Fibroblast of skin of back (primary cell): ENCODE results near the gene LDLRAD4.
"Not testable (repeated sequence)": the region's sequence is repeated elsewhere in the genome, so short reads cannot be mapped to it uniquely, and the experiment has no call there.

Experiments used
- DNase-seq: peaks from one replicate; pipeline ENCODE4 v3.0.0-alpha.2; 2013

Gene LDLRAD4

DNA sequence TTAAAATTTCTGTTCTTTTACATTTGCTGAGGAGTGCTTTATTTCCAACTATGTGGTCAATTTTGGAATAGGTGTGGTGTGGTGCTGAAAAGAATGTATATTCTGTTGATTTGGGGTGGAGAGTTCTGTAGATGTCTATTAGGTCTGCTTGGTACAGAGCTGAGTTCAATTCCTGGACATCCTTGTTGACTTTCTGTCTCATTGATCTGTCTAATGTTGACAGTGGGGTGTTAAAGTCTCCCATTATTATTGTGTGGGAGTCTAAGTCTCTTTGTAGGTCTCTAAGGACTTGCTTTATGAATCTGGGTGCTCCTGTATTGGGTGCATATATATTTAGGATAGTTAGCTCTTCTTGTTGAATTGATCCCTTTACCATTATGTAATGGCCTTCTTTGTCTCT is 127.9 kb downstream of the LDLRAD4 start:
- not testable (repeated sequence) for DNase-seq

DNA sequence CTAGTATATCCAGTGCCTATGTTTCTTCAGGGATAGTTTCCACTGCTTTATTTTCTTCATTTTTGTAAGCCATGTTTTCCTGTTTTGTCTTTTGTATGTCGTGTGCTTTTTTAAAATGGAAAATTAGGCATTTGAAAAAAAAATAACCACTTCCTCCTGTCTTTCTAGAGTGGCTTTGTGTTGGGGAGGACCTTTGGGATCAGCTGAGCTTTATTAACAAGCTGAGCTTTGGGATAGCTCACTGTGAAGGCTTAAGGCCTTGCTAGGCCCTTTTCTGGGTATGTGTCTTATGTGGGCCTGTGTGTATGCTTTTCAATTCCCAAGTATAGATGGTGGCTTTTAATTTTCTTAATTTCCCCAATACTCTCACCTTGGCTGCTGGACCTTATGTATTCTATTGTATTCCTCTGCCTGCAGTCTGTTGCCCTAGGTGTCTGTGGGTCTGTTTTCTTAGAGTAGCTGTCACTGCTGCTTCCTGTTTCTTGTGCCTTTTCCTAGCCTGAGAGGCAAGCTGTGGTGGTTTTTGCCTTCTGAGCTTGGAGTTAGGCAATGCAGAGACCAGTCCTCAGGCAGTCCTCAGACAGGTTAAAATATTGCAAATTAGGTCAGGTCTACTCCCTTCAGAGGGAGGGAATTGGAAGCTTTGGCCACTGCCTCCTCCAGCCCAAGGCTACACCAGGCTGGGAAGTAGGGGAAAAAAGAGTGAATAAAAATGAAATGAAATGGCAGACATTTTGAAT is 134.7 kb downstream of the LDLRAD4 start:
- DNase-seq: no peak

DNA sequence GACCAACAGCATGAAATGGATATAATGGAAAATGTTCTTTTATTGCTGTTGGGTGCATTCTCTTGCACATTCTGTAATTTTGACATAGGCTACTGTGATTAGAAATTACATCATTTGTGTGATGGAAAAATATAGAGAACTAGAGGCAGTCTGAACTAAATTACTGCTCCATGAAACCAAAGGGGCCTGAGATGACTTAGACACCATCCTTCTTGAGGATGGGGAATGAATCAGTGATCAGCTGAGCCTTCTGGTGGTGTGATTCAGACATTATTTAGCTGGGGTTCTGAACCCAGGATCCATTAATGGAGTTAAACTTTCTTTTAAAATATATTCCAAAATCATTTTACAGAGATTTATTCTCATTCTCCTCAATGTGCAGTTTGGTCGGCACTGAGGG is 135.8 kb downstream of the LDLRAD4 start:
- no peak for DNase-seq

DNA sequence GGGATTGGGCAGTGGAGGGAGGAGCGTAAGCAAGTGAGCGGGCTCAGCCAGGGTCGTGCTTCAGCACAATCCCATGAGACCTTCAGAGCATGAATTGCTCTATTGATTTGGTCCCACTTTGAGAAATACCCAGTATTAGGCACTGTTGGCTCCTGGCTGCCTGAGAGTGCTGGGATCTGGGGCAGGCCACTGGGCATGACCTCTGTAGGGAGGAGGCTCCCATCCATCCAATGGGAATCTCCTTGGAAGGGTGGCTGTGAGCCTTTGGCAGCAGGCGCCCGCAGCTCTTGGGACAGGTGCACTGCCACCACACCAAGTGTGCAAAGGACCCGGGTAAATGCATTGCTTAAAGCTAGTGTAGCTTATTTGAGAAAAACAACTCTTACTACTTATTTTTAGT is 137.5 kb downstream of the LDLRAD4 start:
- no peak for DNase-seq

DNA sequence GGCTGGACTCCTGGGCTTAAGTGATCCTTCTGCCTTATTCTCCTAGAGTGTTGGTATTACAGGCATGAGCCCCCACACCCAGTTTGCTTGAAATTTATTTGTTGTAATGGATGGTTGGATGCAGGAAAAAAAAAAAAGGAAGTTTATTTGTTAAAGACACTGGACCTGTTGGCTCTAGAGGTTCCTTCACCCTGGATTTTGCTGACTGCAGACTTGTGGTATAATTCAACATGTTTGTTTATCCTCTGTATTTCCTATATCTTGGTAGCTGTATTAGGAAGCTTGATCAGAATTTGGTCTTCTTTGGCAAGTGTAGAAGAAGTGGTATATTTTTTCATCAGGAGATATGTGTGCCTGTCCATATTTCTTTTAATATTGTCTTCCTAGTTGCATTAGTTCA is 138.7 kb downstream of the LDLRAD4 start:
- DNase-seq: no peak

DNA sequence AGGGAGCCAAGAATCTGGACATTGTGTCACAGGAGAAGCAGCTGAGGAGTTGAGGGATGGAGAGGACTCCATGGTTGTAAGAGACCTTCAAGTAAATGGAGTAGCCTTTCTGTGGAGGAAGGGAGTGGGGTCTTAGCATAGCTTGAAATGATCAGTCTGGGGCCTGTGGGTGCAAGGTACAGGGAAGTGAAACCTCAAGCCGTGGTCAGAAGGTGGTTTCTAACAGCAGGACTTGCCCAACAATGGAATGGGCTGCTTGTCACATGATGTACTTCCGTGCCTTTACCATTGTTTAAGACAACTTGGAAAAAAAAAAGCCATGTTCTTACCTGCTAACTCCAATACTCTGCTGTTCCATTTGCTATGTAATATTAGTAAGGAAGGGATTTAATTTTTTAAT is 140.7 kb downstream of the LDLRAD4 start:
- no peak for DNase-seq

DNA sequence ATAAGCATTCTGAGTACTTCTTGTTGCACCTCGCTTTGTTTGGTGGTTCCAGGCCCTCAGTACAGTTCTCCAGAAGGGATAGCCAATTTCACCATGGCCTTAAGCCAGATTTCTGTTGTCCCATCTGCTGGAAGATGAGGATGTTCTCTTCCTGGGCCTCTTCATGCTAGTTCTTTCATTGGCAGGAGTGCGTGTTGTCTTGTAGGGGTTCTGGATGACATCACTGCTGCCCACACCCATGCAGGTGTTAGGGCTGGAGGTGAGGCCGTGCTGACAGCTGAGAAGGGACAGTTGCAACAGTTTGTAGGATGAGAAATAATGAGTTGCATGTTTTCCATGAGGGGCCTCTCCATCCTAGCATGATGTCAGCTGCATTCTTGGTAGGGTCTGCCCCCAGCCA is 142.9 kb downstream of the LDLRAD4 start:
- DNase-seq: no peak

DNA sequence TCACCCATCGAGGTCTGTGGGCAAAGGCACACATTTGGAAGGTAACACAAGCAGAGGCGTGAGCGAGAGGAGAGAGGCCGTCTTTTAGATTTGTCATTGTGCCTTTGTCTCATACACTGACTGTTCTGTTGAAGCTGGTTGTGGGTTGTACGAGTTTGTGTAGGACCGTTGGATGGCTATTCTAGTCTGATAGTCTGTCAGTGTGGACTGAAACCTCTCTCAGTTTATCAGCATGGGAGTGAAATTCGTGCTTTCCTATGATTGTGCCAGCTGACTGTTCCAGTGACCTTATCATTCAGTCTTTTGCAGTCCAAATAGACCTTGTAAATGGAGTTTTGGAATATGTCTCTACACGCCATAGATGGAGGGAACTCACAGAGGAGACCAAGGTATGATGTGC is 143.5 kb downstream of the LDLRAD4 start:
- no peak for DNase-seq

DNA sequence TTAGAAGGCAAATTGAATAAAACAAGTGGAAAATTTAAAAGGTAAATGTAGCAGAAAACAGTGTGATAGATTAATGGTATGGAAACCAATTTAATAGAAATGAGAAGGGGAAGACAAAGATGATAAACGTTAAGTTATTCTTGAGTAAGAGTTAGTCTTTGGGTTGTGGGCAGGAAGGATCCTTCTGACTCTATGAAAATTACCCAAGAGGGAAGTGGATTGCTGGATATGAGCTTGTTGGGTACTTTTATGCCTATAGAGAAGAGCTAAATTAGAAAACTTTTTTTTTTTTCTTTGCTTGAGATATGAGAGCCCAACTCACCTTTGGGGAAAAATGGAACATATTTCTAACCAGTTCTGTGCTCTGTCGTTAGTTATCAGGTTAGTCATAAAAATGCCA is 144.0 kb downstream of the LDLRAD4 start:
- no peak for DNase-seq

DNA sequence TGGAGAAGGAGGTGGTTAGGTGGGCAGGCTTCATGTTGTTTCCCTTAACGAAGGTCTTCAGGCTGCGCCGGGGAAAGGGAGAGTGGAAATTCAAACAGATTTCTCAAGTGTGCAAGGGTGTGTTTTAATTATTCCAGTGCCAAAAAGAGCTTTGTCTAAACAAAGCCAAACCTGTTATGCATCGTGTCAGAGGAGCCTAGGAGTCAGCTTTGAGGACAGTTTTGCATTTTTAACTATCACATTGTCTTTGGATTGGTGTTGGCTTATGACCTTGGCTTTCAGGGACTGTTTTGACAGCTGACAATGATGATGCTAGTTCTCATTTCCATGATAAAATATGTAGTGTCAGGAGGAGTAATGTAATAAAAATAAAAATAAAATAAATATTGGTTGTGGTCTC is 144.8 kb downstream of the LDLRAD4 start:
- DNase-seq: no peak

DNA sequence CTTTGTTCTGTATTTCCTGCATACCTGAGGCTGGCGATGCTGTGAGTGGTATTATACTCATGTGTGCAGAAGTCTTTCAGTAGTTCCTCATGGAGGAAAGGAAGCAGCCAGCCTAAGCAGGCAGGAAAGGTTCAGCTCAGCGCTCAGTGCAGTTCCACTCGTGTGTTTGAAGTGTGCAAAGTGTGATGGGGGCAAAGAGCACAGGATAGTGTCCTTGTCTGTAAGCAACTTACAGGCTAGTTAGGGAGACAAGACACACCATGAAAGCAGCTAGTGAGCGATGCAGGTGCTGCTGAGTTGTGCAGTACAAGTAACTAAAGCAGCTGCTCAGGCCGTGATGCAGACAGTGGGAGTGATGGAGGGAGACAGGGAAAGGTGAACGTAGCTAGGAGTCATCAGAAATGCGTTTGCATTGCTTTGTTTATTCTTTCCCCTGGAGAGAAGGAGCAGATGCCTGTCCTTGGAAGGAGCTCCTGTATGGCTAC is 146.2 kb downstream of the LDLRAD4 start:
- no peak for DNase-seq

DNA sequence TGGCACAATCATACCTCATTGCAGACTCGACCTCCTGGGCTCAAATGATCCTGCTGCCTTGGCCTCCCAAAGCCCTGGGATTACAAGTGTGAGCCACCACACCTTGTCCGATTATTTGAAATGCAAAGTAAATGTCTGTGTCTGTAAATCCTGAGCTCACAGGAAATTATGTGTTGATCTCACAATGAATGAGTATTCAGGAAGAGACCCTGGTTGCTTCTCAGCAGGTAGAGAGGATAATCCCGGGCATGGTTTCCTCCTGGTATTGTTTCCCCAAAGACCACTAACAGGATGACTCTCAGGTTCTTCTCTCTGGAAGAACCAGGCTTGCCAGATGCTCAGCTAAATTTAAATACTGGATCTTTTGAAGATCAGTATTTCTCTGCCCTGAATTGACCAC is 147.6 kb downstream of the LDLRAD4 start:
- DNase-seq: no peak

DNA sequence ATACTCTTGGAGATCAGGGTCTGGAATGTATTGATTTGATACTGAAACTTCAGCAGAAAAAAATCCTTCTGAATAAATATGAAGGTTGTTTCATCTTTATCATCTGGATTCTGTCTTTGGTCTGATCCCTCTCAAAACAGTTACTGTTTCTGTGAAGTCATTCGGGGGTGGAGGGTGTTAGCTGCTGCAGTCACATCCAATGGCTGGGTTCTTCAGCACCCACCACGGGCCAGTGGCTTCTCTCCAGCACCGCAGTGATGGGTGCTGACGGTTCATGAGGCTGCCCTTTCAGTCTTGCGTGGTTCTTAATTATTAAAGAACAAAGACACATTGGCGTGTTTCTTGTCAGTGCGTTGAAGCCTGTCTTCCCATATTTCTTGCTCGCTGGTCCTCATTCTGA is 148.0 kb downstream of the LDLRAD4 start:
- DNase-seq: no peak

DNA sequence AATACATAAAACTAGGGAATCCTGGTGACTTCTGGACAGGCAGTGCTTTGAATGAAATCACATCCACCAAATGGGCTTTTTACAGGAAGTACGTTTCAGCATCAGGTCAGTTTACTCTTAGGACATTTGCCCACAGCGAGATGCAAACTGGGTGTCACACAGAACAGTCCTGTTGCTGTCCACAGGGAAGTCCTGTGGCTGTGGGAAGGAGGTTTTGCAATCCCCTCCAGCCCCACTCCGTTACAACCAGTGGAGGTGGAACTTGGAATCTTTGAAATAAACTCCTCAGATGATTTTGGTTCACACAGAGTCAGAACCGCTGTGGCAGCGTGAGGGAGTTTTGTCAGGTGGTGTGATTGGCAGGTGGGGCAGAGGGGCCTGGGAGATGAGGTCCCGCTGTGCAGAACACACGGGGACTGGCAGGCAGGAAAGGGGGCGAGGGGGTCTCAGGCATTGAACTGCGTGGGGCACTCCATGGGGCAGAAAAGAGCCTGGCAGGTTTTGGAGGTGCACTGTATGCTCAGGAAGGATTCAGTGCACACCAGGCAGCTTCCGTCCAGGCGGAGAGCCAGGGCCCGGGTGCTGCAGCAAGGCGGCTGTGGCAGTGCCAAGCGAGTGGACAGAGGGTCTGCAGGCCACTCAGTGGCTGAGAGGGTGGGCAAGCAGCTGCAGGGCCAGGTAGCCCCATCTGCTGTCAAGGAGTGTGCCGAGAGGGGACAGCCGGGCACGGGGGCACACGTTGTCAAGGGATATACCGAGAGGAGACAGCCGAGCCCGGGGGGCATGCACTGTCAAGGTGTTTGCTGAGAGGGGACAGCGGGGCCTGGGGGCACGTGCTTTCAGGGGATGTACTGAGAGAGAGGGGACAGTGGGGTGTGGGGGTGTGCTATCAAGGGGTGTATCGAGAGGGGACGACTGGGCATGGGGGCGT is 148.7 kb downstream of the LDLRAD4 start:
- no peak for DNase-seq

DNA sequence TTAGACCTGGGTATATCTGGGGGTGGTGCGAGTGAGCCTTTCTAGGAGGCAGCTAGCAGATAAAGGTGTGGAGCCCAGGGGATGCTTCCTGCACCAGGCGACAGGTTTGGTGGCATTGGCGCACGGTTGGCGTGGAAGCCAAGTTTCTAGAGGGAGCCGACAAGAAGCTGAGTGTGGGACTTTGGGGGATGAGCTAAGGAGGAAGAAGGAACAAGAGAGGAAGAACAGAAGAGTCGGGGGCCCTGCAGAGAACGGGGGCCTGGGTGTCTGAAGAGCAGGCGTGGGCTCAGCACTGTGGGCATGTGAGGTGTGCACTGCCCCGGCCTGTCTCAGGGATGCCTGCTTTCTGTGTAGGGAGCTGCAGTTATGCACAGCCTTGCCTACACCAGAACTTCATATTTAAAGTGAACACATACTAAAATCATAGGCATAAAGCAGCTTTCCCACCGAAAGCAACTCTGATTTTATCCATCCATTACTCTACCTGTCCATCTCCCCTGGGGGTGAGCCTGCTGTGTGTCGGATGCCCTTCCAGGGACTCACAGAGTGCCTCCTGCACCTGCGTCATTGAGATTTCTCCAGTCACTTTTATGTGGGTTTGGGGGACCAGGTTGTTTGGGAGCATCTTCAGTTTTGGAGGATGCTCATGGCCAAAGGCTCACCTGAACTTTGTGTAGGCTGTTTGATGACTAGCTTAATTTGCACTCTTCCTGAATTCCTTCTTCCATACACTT is 149.7 kb downstream of the LDLRAD4 start:
- DNase-seq: no peak

DNA sequence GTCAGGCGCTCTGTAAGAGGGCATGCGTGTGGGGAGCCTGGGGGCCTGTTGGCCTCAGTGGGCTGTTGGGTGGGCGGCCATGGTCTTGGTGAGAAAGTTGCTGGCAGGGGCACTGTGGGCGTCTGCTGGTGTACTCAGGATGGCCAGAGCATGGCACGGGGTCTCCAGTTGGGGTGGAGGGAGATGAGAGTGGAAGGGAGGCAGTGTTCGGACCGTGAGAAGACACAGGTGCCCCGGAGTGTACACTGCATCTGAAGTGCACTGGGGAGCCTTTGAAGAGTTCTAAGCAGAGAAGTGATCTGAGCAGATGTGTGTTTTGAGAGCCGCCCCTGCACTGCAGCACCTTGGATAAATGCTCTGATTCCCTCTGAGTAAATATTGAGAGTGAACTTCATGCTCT is 150.8 kb downstream of the LDLRAD4 start:
- DNase-seq: no peak

DNA sequence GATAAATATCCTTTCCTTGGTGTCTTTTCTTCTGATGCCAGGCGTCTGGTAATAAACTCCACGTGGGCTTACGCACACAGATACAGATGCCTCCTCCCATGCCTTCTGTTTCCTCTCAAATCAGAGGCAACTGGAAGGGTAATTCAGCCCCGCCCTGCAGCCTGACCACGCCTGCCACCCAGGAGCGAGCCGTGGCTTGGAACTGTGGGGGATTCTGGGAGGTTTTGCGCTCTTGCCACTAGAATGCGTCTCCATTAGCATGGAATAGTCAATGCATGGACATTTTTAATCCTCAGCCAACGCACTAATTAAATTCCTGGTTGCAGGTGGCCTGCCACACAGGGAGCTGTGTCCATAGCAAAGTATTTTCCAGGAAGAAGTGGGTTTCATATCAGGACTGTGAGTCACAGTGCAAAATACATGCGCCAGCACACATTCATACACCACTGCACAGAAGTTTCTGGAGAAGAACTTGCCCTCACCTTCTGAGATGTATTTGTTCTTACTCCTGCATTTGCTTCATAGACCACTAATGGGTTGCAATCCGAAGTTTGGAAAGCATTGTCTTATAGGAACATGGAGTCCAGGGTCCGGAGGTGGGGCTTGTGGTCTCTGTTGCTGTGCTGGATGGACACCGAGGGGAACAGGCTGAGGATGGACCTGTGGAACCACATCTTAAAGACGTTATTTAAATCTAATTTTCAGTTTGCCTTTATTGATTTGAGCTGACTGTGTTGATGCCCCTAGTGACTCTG is 151.4 kb downstream of the LDLRAD4 start:
- peak; percentile 6 for DNase-seq

DNA sequence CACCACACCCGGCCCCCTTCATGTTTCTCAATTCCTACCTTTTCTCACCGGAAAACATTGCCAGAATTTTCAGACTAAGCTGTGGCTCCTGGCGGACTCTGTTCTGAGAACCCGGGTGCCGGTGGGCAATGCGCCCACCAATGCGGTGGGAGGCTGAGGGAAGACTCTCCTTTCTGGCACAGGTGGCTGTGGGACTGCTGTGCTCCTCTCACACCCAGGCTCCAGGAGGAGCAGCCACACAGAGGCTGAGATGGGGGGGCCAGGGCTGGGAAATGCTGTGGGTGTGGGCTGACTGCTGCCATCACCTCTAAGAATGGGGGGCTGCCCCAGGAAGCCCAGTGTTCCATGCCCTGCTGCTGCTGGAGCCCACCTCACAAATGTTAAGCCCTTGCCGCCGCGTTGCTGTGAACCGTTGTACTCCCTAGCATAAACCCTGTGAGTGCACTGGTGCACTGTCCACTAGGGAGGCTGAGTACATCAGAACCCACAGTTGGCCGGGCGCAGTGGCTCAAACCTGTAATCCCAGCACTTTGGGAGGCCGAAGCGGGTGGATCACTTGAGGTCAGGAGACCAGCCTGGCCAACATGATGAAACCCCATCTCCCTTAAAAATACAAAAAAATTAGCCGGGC is 152.6 kb downstream of the LDLRAD4 start:
- DNase-seq: no peak

DNA sequence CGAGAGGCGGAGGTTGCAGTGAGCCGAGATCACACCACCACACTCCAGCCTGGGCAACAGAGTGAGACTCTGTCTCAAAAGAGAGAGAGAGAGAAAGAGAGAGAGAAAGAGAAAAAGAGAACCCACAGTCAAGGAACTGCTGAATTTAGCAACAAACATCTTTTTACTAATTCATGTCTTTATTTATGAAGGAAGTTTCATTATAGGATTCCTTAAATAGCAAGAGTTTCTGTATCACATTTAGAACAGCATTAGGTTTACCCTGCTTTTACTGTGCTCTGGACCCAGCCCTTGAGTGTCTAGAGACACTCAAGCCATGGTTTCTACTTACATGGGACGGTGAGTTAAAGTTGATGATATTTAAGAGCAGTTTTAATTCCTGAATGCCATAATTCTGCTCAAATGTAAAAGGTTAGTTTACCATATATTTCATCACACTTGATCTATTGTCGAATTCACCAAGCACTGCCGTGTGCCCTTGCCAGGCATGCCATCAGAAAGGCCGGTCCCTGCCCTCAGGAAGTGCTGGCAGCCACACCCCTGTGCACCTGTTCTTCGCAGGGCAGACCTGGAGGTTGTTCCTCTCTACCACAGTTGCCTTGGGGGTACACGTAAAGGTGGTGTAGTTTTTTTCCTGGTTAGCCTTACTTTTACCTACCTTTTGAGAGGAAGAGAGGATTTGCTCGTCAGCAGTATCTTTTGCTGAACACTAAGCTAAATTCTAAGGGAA is 153.3 kb downstream of the LDLRAD4 start:
- DNase-seq: no peak

DNA sequence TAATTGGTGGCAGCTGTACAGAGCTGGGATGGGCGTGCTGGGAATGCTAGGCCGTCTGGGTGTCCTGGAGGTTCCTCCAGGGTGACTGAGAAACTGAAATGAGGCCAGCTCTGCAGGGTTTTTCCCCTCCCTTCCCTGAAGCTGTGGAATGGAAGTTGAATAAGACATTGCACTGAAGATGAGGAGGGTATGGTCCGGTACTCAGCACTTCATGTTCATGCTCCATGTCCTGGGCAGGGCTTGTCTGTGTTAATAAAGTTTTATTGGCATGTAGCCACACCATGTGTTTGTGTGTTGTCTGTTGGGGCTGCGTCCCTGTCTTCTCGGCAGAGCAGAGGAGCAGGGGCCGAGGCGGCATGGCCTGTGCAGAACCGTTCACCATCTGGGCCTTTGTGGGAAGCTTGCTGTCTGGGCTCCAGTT is 154.0 kb downstream of the LDLRAD4 start:
- peak; percentile 34 for DNase-seq

DNA sequence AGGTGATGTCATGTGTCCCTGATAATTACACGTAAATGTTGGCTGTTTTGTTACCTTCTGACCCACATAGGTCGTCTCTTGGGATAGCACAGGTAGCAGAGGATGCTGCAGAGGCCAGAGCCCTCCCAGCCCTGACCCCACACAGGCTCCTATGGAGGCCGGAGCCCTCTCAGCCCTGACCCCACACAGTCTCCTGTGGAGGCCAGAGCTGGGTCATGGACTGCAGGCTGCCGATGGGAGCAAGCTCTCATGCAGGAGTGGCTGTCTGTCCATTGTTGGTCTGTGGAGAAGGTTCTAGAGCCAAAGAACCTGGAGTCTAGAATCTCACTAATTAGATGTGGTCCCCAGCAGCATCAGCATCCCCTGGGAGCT is 155.5 kb downstream of the LDLRAD4 start:
- no peak for DNase-seq
